ENCODE data around the gene BDNF. TPM values are rescaled to one million over a fixed set of nuclear protein-coding genes. Genes with fewer than 3 reads are reported as not detected.

BDNF gene
- total RNA-seq, 1 donor from 2014 or later = 0.10 TPM

DNA sequence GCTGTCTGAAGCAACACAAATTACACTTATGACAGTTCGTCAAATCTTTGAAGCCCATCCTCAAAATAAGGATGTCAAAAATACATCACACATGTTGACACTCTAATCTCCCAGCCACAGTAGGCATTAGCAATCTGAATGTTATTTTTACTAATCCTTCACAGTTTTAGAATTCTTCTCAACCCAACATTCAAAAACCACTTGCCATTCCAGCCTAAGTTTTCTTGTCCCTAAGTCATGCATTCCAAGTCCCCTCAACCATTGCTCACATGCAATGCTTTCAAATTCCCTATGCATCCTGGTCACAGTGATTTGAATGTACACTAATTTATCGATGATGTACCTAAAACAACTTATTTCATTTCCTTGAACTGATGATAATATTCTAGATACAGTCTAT, 7.5 kb downstream of the BDNF start:
- Mint-ChIP-seq H3K4me3 (ENCODE audit: unreplicated experiment) (no peak overlapping the region), H3K27me3 (ENCODE audit: unreplicated experiment) (no peaks in the 10 kb centered on the region), H3K36me3 (ENCODE audit: low read depth, unreplicated experiment) (no peaks in the 10 kb centered on the region), H3K4me1 (ENCODE audit: unreplicated experiment) (peaks cover 9% of the 10 kb centered on the region), H3K27ac (ENCODE audit: unreplicated experiment) (no peak overlapping the region), H3K9me3 (ENCODE audit: unreplicated experiment) (no peaks in the 10 kb centered on the region)
- no peak for DNase-seq (ENCODE audit: low spot score)
- TF ChIP-seq CTCF (IDR thresholded peaks at IDR 0.05; ENCODE audit: unreplicated experiment) = no peak

- Mint-ChIP-seq H3K9me3 (ENCODE audit: unreplicated experiment) (no peaks in the 10 kb centered on the region), H3K27me3 (ENCODE audit: unreplicated experiment) (no peaks in the 10 kb centered on the region), H3K36me3 (ENCODE audit: low read depth, unreplicated experiment) (no peaks in the 10 kb centered on the region), H3K4me3 (ENCODE audit: unreplicated experiment) (no peak overlapping the region), H3K4me1 (ENCODE audit: unreplicated experiment) (peaks cover 8% of the 10 kb centered on the region), H3K27ac (ENCODE audit: unreplicated experiment) (no peak overlapping the region)
- TF ChIP-seq CTCF (IDR thresholded peaks at IDR 0.05; ENCODE audit: unreplicated experiment) = no peak
- DNase-seq (ENCODE audit: low spot score) = no peak
These were observed 12.2 kb downstream of the BDNF start for GRCh38 chr11:27688076-27688475.

DNA sequence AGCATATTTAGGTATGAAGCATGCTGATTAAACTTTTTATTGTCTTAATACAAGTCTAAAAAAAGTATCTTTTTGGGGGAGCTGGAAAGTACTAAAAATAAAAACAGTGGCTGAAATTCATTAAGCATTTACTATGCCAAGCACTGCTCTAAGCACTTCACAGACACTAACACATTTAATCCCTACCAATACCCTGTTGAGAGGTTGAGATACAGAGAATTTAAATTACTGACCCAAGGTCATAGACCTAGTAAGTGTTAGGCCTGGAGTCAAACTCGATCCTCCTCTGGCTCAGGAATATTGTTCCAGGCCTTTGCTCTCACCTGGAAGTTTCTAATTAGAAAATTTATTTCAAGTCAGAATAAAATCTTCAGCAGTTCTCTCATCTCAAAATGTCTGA, 18.6 kb downstream of the BDNF start:
- peaks cover 8% of the 10 kb centered on the region for H3K4me1 Mint-ChIP-seq (ENCODE audit: unreplicated experiment)
- TF ChIP-seq CTCF (IDR thresholded peaks at IDR 0.05; ENCODE audit: unreplicated experiment) = no peak
- no peak for DNase-seq (ENCODE audit: low spot score)
- H3K36me3 Mint-ChIP-seq (ENCODE audit: low read depth, unreplicated experiment) = no peaks in the 10 kb centered on the region
- no peak overlapping the region for H3K4me3 Mint-ChIP-seq (ENCODE audit: unreplicated experiment)
- no peak overlapping the region for H3K27ac Mint-ChIP-seq (ENCODE audit: unreplicated experiment)
- H3K27me3 Mint-ChIP-seq (ENCODE audit: unreplicated experiment) = no peaks in the 10 kb centered on the region
- H3K9me3 Mint-ChIP-seq (ENCODE audit: unreplicated experiment) = no peaks in the 10 kb centered on the region

DNA sequence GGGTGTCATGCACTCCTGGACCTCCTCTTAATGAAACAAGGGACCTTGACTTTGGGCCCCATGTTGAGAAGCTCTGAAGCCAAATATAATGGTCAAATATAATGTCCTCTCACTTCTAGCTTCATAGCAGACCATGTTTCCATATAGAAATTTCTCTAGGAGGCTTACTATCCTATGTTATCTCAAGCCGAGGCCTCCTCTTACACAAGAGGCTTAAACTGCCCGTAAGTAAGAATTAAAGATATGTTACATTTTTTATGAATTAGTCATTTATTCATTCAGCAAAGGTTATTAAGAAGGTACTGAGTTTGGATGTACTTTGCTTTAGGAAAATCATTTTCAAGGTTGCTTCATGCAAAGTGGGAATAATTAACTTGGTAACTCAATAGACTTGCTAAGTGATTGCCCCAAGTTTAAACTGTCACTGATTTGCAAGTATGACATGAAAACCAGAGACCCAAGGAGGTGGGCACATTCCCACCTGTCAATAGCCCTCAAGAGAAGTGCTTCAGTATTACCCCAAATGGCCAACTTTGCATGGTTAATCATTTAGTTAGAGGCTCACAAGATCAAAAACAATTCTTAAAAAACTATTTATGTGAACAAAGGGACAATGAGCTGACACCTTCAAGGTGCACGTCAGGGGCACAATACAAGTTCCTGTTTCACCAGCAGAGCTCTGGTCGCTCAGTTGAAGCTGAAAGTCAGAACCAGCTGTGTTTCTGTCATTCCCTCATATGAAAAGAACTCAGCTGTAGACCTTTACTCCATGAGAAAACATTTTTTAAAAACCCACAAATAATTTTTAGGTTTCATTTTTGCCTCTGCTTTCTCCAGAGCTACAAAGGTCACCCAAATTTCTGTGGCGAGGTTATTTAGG, 20.9 kb downstream of the BDNF start:
- H3K36me3 Mint-ChIP-seq (ENCODE audit: low read depth, unreplicated experiment) = no peaks in the 10 kb centered on the region
- no peak for DNase-seq (ENCODE audit: low spot score)

More for the DNA sequence above, 20.9 kb downstream of the BDNF start:
- Mint-ChIP-seq H3K9me3 (ENCODE audit: unreplicated experiment) (no peaks in the 10 kb centered on the region), H3K27ac (ENCODE audit: unreplicated experiment) (no peak overlapping the region), H3K4me3 (ENCODE audit: unreplicated experiment) (no peak overlapping the region), H3K27me3 (ENCODE audit: unreplicated experiment) (no peaks in the 10 kb centered on the region), H3K4me1 (ENCODE audit: unreplicated experiment) (no peaks in the 10 kb centered on the region)
- no peak for TF ChIP-seq CTCF (IDR thresholded peaks at IDR 0.05; ENCODE audit: unreplicated experiment)
